ENCODE data around the gene NR1I3. TPM values are rescaled to one million over a fixed set of nuclear protein-coding genes. Genes with fewer than 3 reads are reported as not detected.
A peak's percentile ranks its signal among the peaks of the same experiment; 100 is the strongest.

The NR1I3 gene
- total RNA-seq, 4 donors from 2014 or later: not detected

GRCh38 chr1:161201836-161202712, 35.9 kb downstream of the NR1I3 start, which contains the start of gene NDUFS2:
Gene NDUFS2, plus strand, starts transcription at chr1:161202367. Its CDS starts 19 bp downstream, at chr1:161202386.
- Histone ChIP-seq H3K9me3 (no peaks in the 10 kb centered on the region), H3K4me3 (replicated peaks in 1 of 3) (peak within 1 kb of the TSS; percentile 50 to 69 (median 67)), H3K27me3 (no peaks in the 10 kb centered on the region), H3K4me1 (peaks cover 20 to 54% of the 10 kb centered on the region in 2 donors), H3K27ac (peak within 1 kb of the TSS; percentile 94 to 96 (median 94)), H3K36me3 (peaks cover 5 to 22% of the 10 kb centered on the region in 2 donors)
- TF ChIP-seq CTCF (IDR thresholded peaks at IDR 0.05): no peak
- TF ChIP-seq POLR2A (IDR thresholded peaks at IDR 0.05): peak in 1 of 2 donors; percentile 85
- DNase-seq: peak; percentile 99
- intact Hi-C loops (cut with DNase I): no loop called here
- 4 to 6% methylated on average over 31 to 36 of the region's 53 CpGs for WGBS, 2 donors

- intact Hi-C loops (cut with DNase I): no loop called here
These were observed 36.8 kb downstream of the NR1I3 start for GRCh38 chr1:161200992-161201835.

GRCh38 chr1:161200421-161200991, 37.5 kb downstream of the NR1I3 start:
- Histone ChIP-seq H3K27me3 (no peaks in the 10 kb centered on the region), H3K27ac (peak overlapping the region; percentile 94 to 96 (median 94)), H3K36me3 (peaks cover 0 to 13% of the 10 kb centered on the region in 2 donors), H3K4me1 (peaks cover 20 to 49% of the 10 kb centered on the region in 2 donors), H3K9me3 (no peaks in the 10 kb centered on the region), H3K4me3 (replicated peaks in 1 of 3) (no peak overlapping the region)
- intact Hi-C loops (cut with DNase I): no loop called here
- DNase-seq: no peak
- 58 to 59% methylated on average over 5 of the region's 5 CpGs for WGBS, 2 donors
- TF ChIP-seq POLR2A (IDR thresholded peaks at IDR 0.05): no peak

More at GRCh38 chr1:161200992-161201835, 36.8 kb downstream of the NR1I3 start:
- DNase-seq: peak in 1 of 2 donors; percentile 32
- H3K27me3 ChIP-seq: no peaks in the 10 kb centered on the region
- TF ChIP-seq POLR2A (IDR thresholded peaks at IDR 0.05): no peak
- TF ChIP-seq CTCF (IDR thresholded peaks at IDR 0.05): no peak
- no peaks in the 10 kb centered on the region for H3K9me3 ChIP-seq
- peak overlapping the region; percentile 94 to 96 (median 94) for H3K27ac ChIP-seq
- peaks cover under 1 to 13% of the 10 kb centered on the region in 2 donors for H3K36me3 ChIP-seq
- H3K4me1 ChIP-seq: peaks cover 20 to 49% of the 10 kb centered on the region in 2 donors
- H3K4me3 ChIP-seq (replicated peaks in 1 of 3): peak overlapping the region in 2 of 3 donors; percentile 11 to 69
- WGBS, 2 donors: 65 to 80% methylated on average over 13 of the region's 13 CpGs

GRCh38 chr1:161199506-161200139, 38.4 kb downstream of the NR1I3 start:
- peak overlapping the region; percentile 94 to 96 (median 94) for H3K27ac ChIP-seq
- TF ChIP-seq CTCF (IDR thresholded peaks at IDR 0.05) (no peak), POLR2A (IDR thresholded peaks at IDR 0.05) (no peak)
- H3K9me3 ChIP-seq: no peaks in the 10 kb centered on the region
- intact Hi-C loops (cut with DNase I): loop anchor here (10.0 kb wide), 1 partner anchor 185 kb away; no protein-coding TSS in a partner anchor
- WGBS, 2 donors: 59% methylated on average over 5 of the region's 5 CpGs
- peaks cover 0 to 10% of the 10 kb centered on the region in 2 donors for H3K36me3 ChIP-seq
- H3K4me1 ChIP-seq: peaks cover 20 to 47% of the 10 kb centered on the region in 2 donors
- no peaks in the 10 kb centered on the region for H3K27me3 ChIP-seq
- no peak overlapping the region for H3K4me3 ChIP-seq (replicated peaks in 1 of 3)
- DNase-seq: no peak
